ENCODE results near the gene SULF2. TPM values are rescaled to one million over a fixed set of nuclear protein-coding genes. Genes with fewer than 3 reads are reported as not detected.

The SULF2 gene
- total RNA-seq, 1 donor from 2014 or later: 22.9 TPM

GRCh38 chr20:47686545-47686944 is 98.7 kb downstream of the SULF2 start:
- peaks cover 3% of the 10 kb centered on the region for H3K36me3 Mint-ChIP-seq (ENCODE audit: low read depth)
- H3K4me1 Mint-ChIP-seq: peaks cover 14% of the 10 kb centered on the region
- no peaks in the 10 kb centered on the region for H3K27me3 Mint-ChIP-seq (ENCODE audit: low read depth)
- no peak for DNase-seq (ENCODE audit: low read depth, low spot score)
- no peak overlapping the region for H3K27ac Mint-ChIP-seq (ENCODE audit: unreplicated experiment)
- no peak for TF ChIP-seq CTCF (conservative IDR thresholded peaks at IDR 0.05)
- H3K9me3 Mint-ChIP-seq: no peaks in the 10 kb centered on the region
- no peak overlapping the region for H3K4me3 Mint-ChIP-seq

GRCh38 chr20:47684306-47685080 is 100.8 kb downstream of the SULF2 start:
- peaks cover 3% of the 10 kb centered on the region for H3K36me3 Mint-ChIP-seq (ENCODE audit: low read depth)

GRCh38 chr20:47682916-47683315 is 102.4 kb downstream of the SULF2 start:
- peaks cover 13% of the 10 kb centered on the region for H3K4me1 Mint-ChIP-seq
- no peaks in the 10 kb centered on the region for H3K9me3 Mint-ChIP-seq
- no peak overlapping the region for H3K4me3 Mint-ChIP-seq
- H3K36me3 Mint-ChIP-seq (ENCODE audit: low read depth): peaks cover 3% of the 10 kb centered on the region
- H3K27me3 Mint-ChIP-seq (ENCODE audit: low read depth): no peaks in the 10 kb centered on the region
- TF ChIP-seq CTCF (conservative IDR thresholded peaks at IDR 0.05): no peak
- no peak for DNase-seq (ENCODE audit: low read depth, low spot score)
- H3K27ac Mint-ChIP-seq (ENCODE audit: unreplicated experiment): no peak overlapping the region

More at GRCh38 chr20:47684306-47685080, 100.8 kb downstream of the SULF2 start:
- H3K27ac Mint-ChIP-seq (ENCODE audit: unreplicated experiment): no peak overlapping the region
- TF ChIP-seq CTCF (conservative IDR thresholded peaks at IDR 0.05): no peak
- no peaks in the 10 kb centered on the region for H3K9me3 Mint-ChIP-seq
- no peak for DNase-seq (ENCODE audit: low read depth, low spot score)
- no peaks in the 10 kb centered on the region for H3K27me3 Mint-ChIP-seq (ENCODE audit: low read depth)
- no peak overlapping the region for H3K4me3 Mint-ChIP-seq
- H3K4me1 Mint-ChIP-seq: peaks cover 14% of the 10 kb centered on the region

GRCh38 chr20:47682028-47682783 is 103.1 kb downstream of the SULF2 start:
- DNase-seq (ENCODE audit: low read depth, low spot score): no peak
- TF ChIP-seq CTCF (conservative IDR thresholded peaks at IDR 0.05): no peak
- H3K9me3 Mint-ChIP-seq: no peaks in the 10 kb centered on the region
- H3K4me1 Mint-ChIP-seq: peaks cover 6% of the 10 kb centered on the region
- no peaks in the 10 kb centered on the region for H3K27me3 Mint-ChIP-seq (ENCODE audit: low read depth)
- no peak overlapping the region for H3K4me3 Mint-ChIP-seq
- H3K36me3 Mint-ChIP-seq (ENCODE audit: low read depth): no peaks in the 10 kb centered on the region
- no peak overlapping the region for H3K27ac Mint-ChIP-seq (ENCODE audit: unreplicated experiment)

- no peak for TF ChIP-seq CTCF (conservative IDR thresholded peaks at IDR 0.05)
- peaks cover 3% of the 10 kb centered on the region for H3K4me1 Mint-ChIP-seq
- no peaks in the 10 kb centered on the region for H3K36me3 Mint-ChIP-seq (ENCODE audit: low read depth)
- DNase-seq (ENCODE audit: low read depth, low spot score): no peak
- H3K27ac Mint-ChIP-seq (ENCODE audit: unreplicated experiment): no peak overlapping the region
- no peaks in the 10 kb centered on the region for H3K27me3 Mint-ChIP-seq (ENCODE audit: low read depth)
- H3K4me3 Mint-ChIP-seq: no peak overlapping the region
- H3K9me3 Mint-ChIP-seq: no peaks in the 10 kb centered on the region
Measured at GRCh38 chr20:47680804-47681529, 104.3 kb downstream of the SULF2 start.
